H9 (cell line): ENCODE data around the gene CAPN5. TPM values are rescaled to one million over a fixed set of nuclear protein-coding genes. Genes with fewer than 3 reads are reported as not detected.
A peak's percentile ranks its signal among the peaks of the same experiment; 100 is the strongest.

Experiments
- DNase-seq: peaks from one replicate; pipeline ENCODE4 v3.0.0-alpha.2; 2017
- H2AFZ ChIP-seq: one replicate; pipeline ENCODE4 v1.6.1; 2013; ENCODE audit warnings: mild to moderate bottlenecking, low read length, control low read depth, moderate library complexity
- H2AK5ac ChIP-seq: 2 replicates; pipeline ENCODE4 v1.6.1; 2013; ENCODE audit warnings: low read length, control low read depth, mixed read lengths; ENCODE audit not compliant: insufficient read length
- H2BK120ac ChIP-seq: one replicate; pipeline ENCODE4 v1.6.1; 2013; ENCODE audit warnings: low read depth, mild to moderate bottlenecking, low read length, control low read depth, inconsistent platforms; ENCODE audit not compliant: poor library complexity, severe bottlenecking
- H2BK12ac ChIP-seq: 2 replicates; pipeline ENCODE4 v1.6.1; 2013; ENCODE audit warnings: low read length, control low read depth, mixed read lengths, low read depth; ENCODE audit not compliant: insufficient read length
- H2BK15ac ChIP-seq: 2 replicates; pipeline ENCODE4 v1.6.1; 2013; ENCODE audit warnings: low read depth, low read length, control low read depth
- H2BK20ac ChIP-seq: one replicate; pipeline ENCODE4 v1.6.1; 2013; ENCODE audit warnings: low read depth, mild to moderate bottlenecking, low read length, control low read depth, inconsistent platforms; ENCODE audit not compliant: poor library complexity, severe bottlenecking
- H2BK5ac ChIP-seq: 2 replicates; pipeline ENCODE4 v1.6.1; 2013; ENCODE audit warnings: low read length, control low read depth, mixed read lengths; ENCODE audit not compliant: insufficient read length
- H3K14ac ChIP-seq: 2 replicates; pipeline ENCODE4 v1.6.1; 2013; ENCODE audit warnings: low read length, control low read depth; ENCODE audit not compliant: insufficient read depth
- H3K18ac ChIP-seq: 2 replicates; pipeline ENCODE4 v1.6.1; 2013; ENCODE audit warnings: low read depth, mild to moderate bottlenecking, mixed read lengths, low read length, control low read depth; ENCODE audit not compliant: insufficient read length
- H3K23ac ChIP-seq: 2 replicates; pipeline ENCODE4 v1.6.1; 2013; ENCODE audit warnings: low read length, control low read depth, mixed read lengths, low read depth; ENCODE audit not compliant: insufficient read length
- H3K23me2 ChIP-seq: 2 replicates; pipeline ENCODE4 v1.6.1; 2013; ENCODE audit warnings: low read depth, mild to moderate bottlenecking, mixed read lengths, low read length, control low read depth; ENCODE audit not compliant: insufficient read length, poor library complexity, severe bottlenecking
- H3K27ac ChIP-seq: 2 replicates; pipeline ENCODE4 v1.5.1; 2013; ENCODE audit warnings: low read length, control low read depth, mixed read lengths, low read depth; ENCODE audit not compliant: insufficient read length
- H3K27me3 ChIP-seq: 2 replicates; pipeline ENCODE4 v1.6.1; 2013; ENCODE audit warnings: low read length, control low read depth, inconsistent platforms; ENCODE audit not compliant: insufficient read depth
- H3K4ac ChIP-seq: 2 replicates; pipeline ENCODE4 v1.6.1; 2013; ENCODE audit warnings: low read depth, mild to moderate bottlenecking, control low read depth, inconsistent platforms, low read length, moderate library complexity
- H3K4me1 ChIP-seq: 2 replicates; pipeline ENCODE4 v1.6.1; 2013; ENCODE audit warnings: low read length, control low read depth, inconsistent platforms; ENCODE audit not compliant: insufficient read depth
- H3K4me2 ChIP-seq: 2 replicates; pipeline ENCODE4 v1.6.1; 2013; ENCODE audit warnings: low read length, control low read depth, mixed read lengths; ENCODE audit not compliant: insufficient read length, insufficient read depth
- H3K56ac ChIP-seq: 2 replicates; pipeline ENCODE4 v1.6.1; 2013; ENCODE audit warnings: low read depth, mild to moderate bottlenecking, mixed read lengths, low read length, control low read depth; ENCODE audit not compliant: insufficient read length
- H3K79me1 ChIP-seq: 2 replicates; pipeline ENCODE4 v1.6.1; 2013; ENCODE audit warnings: low read depth, mild to moderate bottlenecking, moderate library complexity, low read length, control low read depth, inconsistent platforms; ENCODE audit not compliant: insufficient read depth, poor library complexity, severe bottlenecking
- H3K79me2 ChIP-seq: 2 replicates; pipeline ENCODE4 v1.6.1; 2013; ENCODE audit warnings: low read length, control low read depth, inconsistent platforms; ENCODE audit not compliant: insufficient read depth
- H3K9ac ChIP-seq: 2 replicates; pipeline ENCODE4 v1.6.1; 2013; ENCODE audit warnings: low read length, control low read depth, mixed read lengths; ENCODE audit not compliant: insufficient read length; ENCODE audit errors: extremely low read depth
- H3K9me3 ChIP-seq: one replicate; pipeline ENCODE4 v1.6.1; 2013; ENCODE audit warnings: low read depth, low read length, inconsistent platforms; ENCODE audit not compliant: control insufficient read depth
- H3T11ph ChIP-seq: one replicate; pipeline ENCODE4 v1.6.1; 2013; ENCODE audit warnings: mild to moderate bottlenecking, low read length, control low read depth, inconsistent platforms
- H4K20me1 ChIP-seq: one replicate; pipeline ENCODE4 v1.6.1; 2013; ENCODE audit not compliant: control insufficient read depth, insufficient read length, insufficient read depth
- H4K5ac ChIP-seq: 2 replicates; pipeline ENCODE4 v1.6.1; 2013; ENCODE audit warnings: low read depth, mild to moderate bottlenecking, mixed read lengths, low read length, control low read depth; ENCODE audit not compliant: insufficient read length
- H4K8ac ChIP-seq: replicated peaks from 2 replicates; pipeline ENCODE4 v1.6.1; 2013; ENCODE audit warnings: low read length, control low read depth, mixed read lengths, low read depth; ENCODE audit not compliant: insufficient read length
- H4K91ac ChIP-seq: 2 replicates; pipeline ENCODE4 v1.6.1; 2013; ENCODE audit warnings: low read depth, mild to moderate bottlenecking, moderate library complexity, mixed read lengths, low read length, control low read depth; ENCODE audit not compliant: insufficient read length
- H3K27ac Mint-ChIP-seq, 3 experiments: 2 replicates in 2 of 3; 3 replicates in 1 of 3; pipeline ENCODE4 v1.8.0; 2020 to 2021; ENCODE audit warnings: mixed read lengths in 3 of 3, mild to moderate bottlenecking in 1 of 3, moderate library complexity in 1 of 3
- H3K27me3 Mint-ChIP-seq: 2 replicates; pipeline ENCODE4 v1.8.0; 2021; ENCODE audit warnings: low read depth, mild to moderate bottlenecking, moderate library complexity, mixed read lengths
- H3K36me3 Mint-ChIP-seq, 3 experiments: 2 replicates in 2 of 3; 3 replicates in 1 of 3; pipeline ENCODE4 v1.8.0; 2020 to 2021; ENCODE audit warnings: low read depth in 3 of 3, mixed read lengths in 3 of 3; ENCODE audit not compliant: insufficient read depth in 1 of 3
- H3K4me1 Mint-ChIP-seq, 2 experiments: 2 replicates each; pipeline ENCODE4 v1.8.0; 2020; ENCODE audit warnings: mixed read lengths in 2 of 2
- H3K4me3 Mint-ChIP-seq, 2 experiments: 2 replicates in 1 of 2; 3 replicates in 1 of 2; pipeline ENCODE4 v1.8.0; 2020 to 2021; ENCODE audit warnings: mild to moderate bottlenecking in 2 of 2, mixed read lengths in 2 of 2, moderate library complexity in 1 of 2
- H3K9me3 Mint-ChIP-seq, 2 experiments: 2 replicates in 1 of 2; 3 replicates in 1 of 2; pipeline ENCODE4 v1.8.0; 2020; ENCODE audit warnings: mild to moderate bottlenecking in 2 of 2, mixed read lengths in 2 of 2, moderate library complexity in 1 of 2
- CTCF ChIP-seq: fragments of 200-600 bp; sonication (generic); conservative IDR thresholded peaks from 3 replicates; pipeline ENCODE4 v1.8.0; 2021; ENCODE audit warnings: antibody characterized with exemption, mild to moderate bottlenecking
- WGBS: extraction: QIAGEN DNeasy Blood & Tissue Kit; methylation state at CpG from one replicate; pipeline ENCODE4 v1.1.7; 2013; ENCODE audit warnings: missing lambda C conversion rate, low lambda C conversion rate, mixed read lengths; ENCODE audit not compliant: insufficient read length; ENCODE audit errors: extremely low coverage; 5-methylcytosine and 5-hydroxymethylcytosine counted together
- total RNA-seq: library from RNA; stranded (reverse); gene quantifications from 2 replicates; pipeline ENCODE4 v1.2.1, GENCODE V29; 2021

Gene CAPN5
- total RNA-seq, 1 experiment from 2014 or later: 16.7 TPM

GRCh38 chr11:77174559-77174958 lies 107.8 kb downstream of the CAPN5 start:
- no peak overlapping the region for H2BK12ac ChIP-seq
- no peak overlapping the region for H2BK5ac ChIP-seq
- Mint-ChIP-seq H3K36me3 (peaks cover 0 to 3% (median 0%) of the 10 kb centered on the region in 3 experiments; a peak in 4 of 7 replicates), H3K4me3 (0 out of 5 replicates have a peak overlapping the region, but pooled peaks of 1 of the 2 experiments have one; percentile 44), H3K4me1 (peaks cover 66 to 68% of the 10 kb centered on the region in 2 experiments), H3K27me3 (no peaks in the 10 kb centered on the region; the same call in none of the 2 replicates), H3K9me3 (peaks cover 0 to 2% of the 10 kb centered on the region in 2 experiments; a peak in 2 of 5 replicates), H3K27ac (peak overlapping the region in 2 of 3 experiments; percentile 85 to 89; a peak in 3 of 7 replicates)
- H3K23me2 ChIP-seq: no peaks in the 10 kb centered on the region
- no peaks in the 10 kb centered on the region for H3K79me1 ChIP-seq
- no peak overlapping the region for H2BK20ac ChIP-seq
- H4K91ac ChIP-seq: no peak overlapping the region
- peaks cover 17% of the 10 kb centered on the region; the same call in 1 of the 2 replicates for H3K4me1 ChIP-seq
- TF ChIP-seq CTCF: 0 out of 3 replicates have a peak, but pooled peaks have one; percentile 6
- H3K27me3 ChIP-seq: peaks cover 2% of the 10 kb centered on the region; the same call in 1 of the 2 replicates
- H2AK5ac ChIP-seq: no peak overlapping the region
- no peak overlapping the region for H3K27ac ChIP-seq
- H4K8ac ChIP-seq: no peak overlapping the region
- no peak overlapping the region for H3T11ph ChIP-seq
- no peak overlapping the region for H2BK120ac ChIP-seq
- WGBS: no CpG with 5 or more reads among the region's 16 CpGs
- H3K79me2 ChIP-seq: no peaks in the 10 kb centered on the region
- no peak overlapping the region for H3K18ac ChIP-seq
- no peak overlapping the region for H3K4me2 ChIP-seq
- H4K5ac ChIP-seq: no peak overlapping the region
- no peak overlapping the region for H3K23ac ChIP-seq
- no peak overlapping the region for H2AFZ ChIP-seq
- no peak for DNase-seq
- H4K20me1 ChIP-seq: no peaks in the 10 kb centered on the region
- H2BK15ac ChIP-seq: no peak overlapping the region
- no peak overlapping the region for H3K14ac ChIP-seq
- H3K4ac ChIP-seq: no peak overlapping the region
- no peak overlapping the region for H3K9ac ChIP-seq
- no peaks in the 10 kb centered on the region for H3K9me3 ChIP-seq
- H3K56ac ChIP-seq: no peak overlapping the region
